HG02588 (cell line): Measurements from ENCODE around the gene OR5D18.
"Not testable (repeated sequence)": the region's sequence is repeated elsewhere in the genome, so short reads cannot be mapped to it uniquely, and the experiment has no call there.

Experiments used
- ATAC-seq: cut with Tn5 transposase; IDR thresholded peaks from one replicate; pipeline ENCODE4 v1.9.1; 2021; ENCODE audit warnings: mild to moderate bottlenecking, moderate library complexity; ENCODE audit not compliant: unreplicated experiment

Gene OR5D18

GRCh38 chr11:55819330-55819729, at the start of gene OR5D18:
OR5D18 (plus strand) TSS chr11:55819630; CDS start chr11:55819630, 0 bp downstream.
- ATAC-seq = no peak

DNA sequence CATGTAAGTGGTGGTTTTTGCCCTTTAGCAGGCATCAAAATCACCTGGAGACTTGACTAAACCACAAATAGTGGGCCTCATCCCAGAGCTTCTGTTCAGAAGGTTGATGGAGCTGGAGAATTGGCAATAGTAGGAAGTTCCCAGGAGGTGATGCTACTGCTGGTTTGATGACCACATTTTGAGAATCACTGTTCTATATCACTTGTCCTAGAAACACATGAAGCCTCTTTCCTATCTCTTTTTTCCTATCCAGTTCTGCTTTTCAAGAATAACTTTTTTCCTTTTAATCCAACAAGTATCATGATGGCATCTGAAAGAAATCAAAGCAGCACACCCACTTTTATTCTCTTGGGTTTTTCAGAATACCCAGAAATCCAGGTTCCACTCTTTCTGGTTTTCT, 46.3 kb upstream of the OR5D18 start, which contains the start of gene OR5D13:
Gene OR5D13 (plus strand): TSS at position 301 of the 400 bp plus-strand sequence. CDS start 0 bp downstream, at position 301.
- no peak for ATAC-seq

DNA sequence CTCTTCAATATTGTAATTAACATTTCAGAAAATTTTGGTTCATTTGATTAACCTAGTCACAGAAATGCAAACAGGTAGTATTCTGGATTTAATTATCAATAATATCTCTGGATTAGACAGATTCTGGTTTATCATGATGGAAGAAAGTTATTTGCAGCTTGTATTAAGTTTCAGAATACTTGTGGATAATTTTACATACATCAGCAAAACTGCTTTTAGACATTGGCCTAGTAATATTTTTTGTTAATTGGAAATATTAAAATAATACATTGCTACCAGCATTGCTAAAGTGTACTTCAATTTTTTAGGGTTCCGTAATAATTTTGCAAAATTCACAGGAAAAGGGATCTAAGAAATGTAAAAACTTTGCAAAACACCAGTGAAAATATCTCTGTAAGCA, 27.8 kb upstream of the OR5D18 start:
- no peak for ATAC-seq

DNA sequence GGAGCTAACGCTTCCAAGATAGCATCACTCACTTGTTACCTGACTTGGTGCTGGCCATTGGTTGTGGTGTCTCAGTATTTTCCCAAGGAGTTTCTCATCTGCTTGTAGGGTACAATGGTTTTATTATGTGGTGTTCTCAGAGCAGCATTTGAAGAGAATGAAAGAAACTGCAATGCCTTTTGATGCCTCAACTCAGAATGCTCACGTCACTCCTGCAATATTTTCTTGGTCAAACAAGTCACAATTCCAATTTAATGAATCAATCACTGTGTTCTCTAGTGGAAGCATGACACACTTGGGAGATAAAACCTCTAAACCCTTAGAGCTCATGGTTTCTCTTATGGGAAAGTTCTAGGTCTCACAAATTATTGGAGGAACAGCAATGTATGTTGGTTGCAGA, 26.1 kb upstream of the OR5D18 start:
- ATAC-seq = no peak

DNA sequence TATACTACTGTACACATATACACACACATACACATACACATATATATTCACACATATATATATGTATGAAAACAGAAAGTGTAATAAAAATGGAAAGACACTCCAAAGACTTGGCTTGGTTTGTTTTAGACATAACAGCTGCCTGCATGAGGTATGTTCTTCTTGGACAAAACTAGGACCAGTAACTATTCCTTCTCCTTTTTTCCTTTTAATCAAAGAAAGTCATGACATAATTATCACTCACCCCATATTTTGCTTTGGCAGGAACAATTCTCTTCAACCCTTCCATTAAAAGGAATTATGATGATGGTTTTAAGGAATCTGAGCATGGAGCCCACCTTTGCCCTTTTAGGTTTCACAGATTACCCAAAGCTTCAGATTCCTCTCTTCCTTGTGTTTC, 24.2 kb upstream of the OR5D18 start, which contains the start of gene OR5D14:
Gene OR5D14 (plus strand): TSS at position 301 of the 400 bp plus-strand sequence. CDS start 0 bp downstream, at position 301.
- no peak for ATAC-seq

DNA sequence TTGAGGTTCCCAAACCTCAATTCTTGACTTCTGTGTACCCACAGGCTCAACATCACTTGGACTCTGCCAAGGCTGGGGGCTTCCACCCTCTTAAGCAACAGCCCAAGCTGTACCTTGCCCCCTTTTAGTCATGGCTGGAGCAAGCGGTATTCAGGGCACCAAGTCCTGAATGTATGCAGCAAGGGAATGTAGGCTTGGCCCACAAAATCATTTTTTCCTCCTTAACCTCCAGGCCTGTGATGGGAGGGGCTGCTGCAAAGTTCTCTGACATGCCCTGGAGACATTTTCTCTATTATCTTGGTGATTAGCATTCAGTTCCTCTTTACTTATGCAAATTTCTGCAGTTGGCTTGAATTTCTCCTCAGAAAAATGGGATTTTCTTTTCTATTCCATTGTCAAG, 13.2 kb upstream of the OR5D18 start:
- no peak for ATAC-seq

DNA sequence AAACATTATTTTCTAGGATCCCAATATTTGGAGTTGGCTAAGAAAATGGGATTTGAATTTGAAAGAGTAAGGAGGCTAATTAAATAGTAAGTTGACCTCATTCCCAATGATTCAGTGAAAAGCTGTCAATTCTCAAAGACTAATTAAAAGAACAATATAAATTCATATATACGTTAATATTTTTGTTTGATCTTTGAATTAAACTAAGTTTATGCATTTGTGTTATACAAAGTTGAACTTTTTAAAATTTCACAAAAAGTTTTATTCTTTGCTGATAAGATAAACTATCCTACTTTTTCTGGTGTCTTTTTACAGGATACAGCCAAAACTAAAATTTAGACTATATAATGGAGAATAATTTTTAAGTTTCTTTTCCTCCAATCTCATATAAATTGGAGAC, 8.4 kb upstream of the OR5D18 start, which contains the start of gene OR5L1:
Gene OR5L1 (plus strand): TSS at position 301 of the 400 bp plus-strand sequence. CDS start 100 bp downstream, outside the sequence.
- no peak for ATAC-seq

- ATAC-seq = no peak
Measured at GRCh38 chr11:55826919-55827318, 7.5 kb downstream of the OR5D18 start, which contains the start of gene OR5L2. OR5L2 (plus strand) TSS chr11:55827219; CDS start chr11:55827219, 0 bp downstream.

GRCh38 chr11:55838452-55838851, 19.0 kb downstream of the OR5D18 start, which contains the start of gene OR5D16:
OR5D16 (plus strand) TSS chr11:55838752; CDS start chr11:55838752, 0 bp downstream.
- ATAC-seq = no peak

GRCh38 chr11:55847453-55847852, 28.0 kb downstream of the OR5D18 start:
- no peak for ATAC-seq

DNA sequence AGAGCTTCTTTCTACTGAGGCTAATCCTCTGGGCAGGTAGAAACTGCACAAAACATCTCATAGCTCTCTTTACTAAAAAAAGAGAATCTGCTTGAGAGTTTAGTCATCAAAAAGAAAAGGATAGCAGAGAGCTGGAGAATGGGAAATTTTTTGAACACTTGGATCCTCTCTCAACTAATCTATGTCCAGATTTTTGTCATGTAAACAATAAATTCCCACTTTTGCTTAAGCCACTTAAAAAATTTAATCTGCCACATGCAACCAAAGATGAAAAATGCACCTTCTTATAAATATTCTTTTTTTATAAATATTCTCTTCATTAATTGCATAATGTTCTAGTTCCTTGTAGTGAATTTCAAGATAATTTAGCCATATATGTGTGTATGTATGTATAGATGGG, 29.6 kb downstream of the OR5D18 start:
- no peak for ATAC-seq

- ATAC-seq = no peak
Measured at GRCh38 chr11:55852141-55852540, 32.7 kb downstream of the OR5D18 start.

- ATAC-seq = no peak
Measured at GRCh38 chr11:55854704-55855103, 35.3 kb downstream of the OR5D18 start.

- ATAC-seq = not testable (repeated sequence)
Measured at GRCh38 chr11:55867354-55867753, 47.9 kb downstream of the OR5D18 start.
